ENCODE measurements around the gene AHRR. TPM values are rescaled to one million over a fixed set of nuclear protein-coding genes. Genes with fewer than 3 reads are reported as not detected.

The AHRR gene
- total RNA-seq, 1 donor from 2014 or later = 3.5 TPM

Other genes with a start within 250 kb of the AHRR start
- gene PLEKHG4B, start 229.5 kb upstream of the AHRR start, total RNA-seq = 0.09 TPM
- not detected for gene LRRC14B, start 130.2 kb upstream of the AHRR start, total RNA-seq
- 7.0 TPM for gene CCDC127, start 103.6 kb upstream of the AHRR start, total RNA-seq
- gene SDHA, start 103.4 kb upstream of the AHRR start, total RNA-seq = 140 TPM
- 97.1 TPM for gene PDCD6, start 50.1 kb upstream of the AHRR start, total RNA-seq
- 71.6 TPM for gene EXOC3, start 121.5 kb downstream of the AHRR start, total RNA-seq
- 537 TPM for gene SLC9A3, start 202.7 kb downstream of the AHRR start, total RNA-seq